Fibroblast of skin of back (primary cell): ENCODE data around the gene SERPINE3.

Experiments
- DNase-seq: peaks from one replicate; pipeline ENCODE4 v3.0.0-alpha.2; 2013

Gene SERPINE3

GRCh38 chr13:51363625-51364024 lies 24.1 kb downstream of the SERPINE3 start:
- DNase-seq: no peak

GRCh38 chr13:51364404-51365008 lies 25.0 kb downstream of the SERPINE3 start:
- DNase-seq: peak; percentile 84

GRCh38 chr13:51370116-51370515 lies 30.6 kb downstream of the SERPINE3 start:
- no peak for DNase-seq

- DNase-seq: no peak
Observed at GRCh38 chr13:51370811-51371210, 31.3 kb downstream of the SERPINE3 start.

GRCh38 chr13:51371768-51372399 lies 32.4 kb downstream of the SERPINE3 start:
- DNase-seq: no peak

- DNase-seq: no peak
Observed at GRCh38 chr13:51373451-51373850, 34.0 kb downstream of the SERPINE3 start.

GRCh38 chr13:51380269-51380668 lies 40.8 kb downstream of the SERPINE3 start:
- no peak for DNase-seq

GRCh38 chr13:51385114-51385513 lies 45.6 kb downstream of the SERPINE3 start:
- DNase-seq: no peak

- DNase-seq: no peak
Observed at GRCh38 chr13:51394724-51395123, 55.2 kb downstream of the SERPINE3 start.

GRCh38 chr13:51396352-51396751 lies 56.9 kb downstream of the SERPINE3 start:
- peak; percentile 24 for DNase-seq

GRCh38 chr13:51397262-51397941 lies 57.9 kb downstream of the SERPINE3 start:
- peak; percentile 80 for DNase-seq

- no peak for DNase-seq
Observed at GRCh38 chr13:51405176-51405575, 65.7 kb downstream of the SERPINE3 start.

GRCh38 chr13:51412431-51412830 lies 72.9 kb downstream of the SERPINE3 start:
- no peak for DNase-seq
